ENCODE measurements around the gene THUMPD3. TPM values are rescaled to one million over a fixed set of nuclear protein-coding genes. Genes with fewer than 3 reads are reported as not detected.
A peak's percentile ranks its signal among the peaks of the same experiment; 100 is the strongest.

Gene THUMPD3
- total and polyA plus RNA-seq, 4 donors, result 20.1 to 24.5 (median 21.6) TPM

DNA sequence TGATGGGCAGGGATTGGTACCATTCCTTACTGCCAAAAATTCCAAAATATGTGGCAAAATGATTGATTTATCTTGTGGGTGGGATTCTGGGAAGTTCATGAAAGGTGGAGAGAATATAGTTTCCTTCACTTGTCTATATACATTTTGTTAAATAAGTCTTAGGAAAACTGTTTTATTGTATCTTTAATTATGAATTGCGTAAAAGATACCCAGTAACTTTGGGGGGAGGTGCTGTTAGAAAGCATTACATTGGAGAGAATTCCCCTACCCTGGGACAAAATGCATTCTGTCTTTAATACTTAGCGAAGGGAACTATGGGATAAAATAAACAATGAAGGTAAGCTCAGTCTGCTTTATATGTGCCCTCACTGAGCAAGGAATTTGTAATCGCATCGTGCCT is 39.1 kb downstream of the THUMPD3 start:
- no peak for DNase-seq (ENCODE audit: low spot score)
- H3K36me3 ChIP-seq (ENCODE audit: control insufficient read depth in 4 of 4, insufficient read depth in 3 of 4, low read depth in 1 of 4, low read length in 3 of 4), result no peaks in the 10 kb centered on the region
- peaks cover 9 to 65% (median 62%) of the 10 kb centered on the region in 4 donors for H3K4me1 ChIP-seq (ENCODE audit: control insufficient read depth in 4 of 4, insufficient read depth in 4 of 4, low read length in 3 of 4)
- H3K9me3 ChIP-seq (ENCODE audit: control insufficient read depth in 4 of 4, low read length in 3 of 4), result no peaks in the 10 kb centered on the region
- WGBS, result 35% methylated on average over 4 of the region's 4 CpGs
- H3K4me3 ChIP-seq (ENCODE audit: low read depth in 1 of 3, low read length in 3 of 3), result peak overlapping the region in 1 of 3 donors; percentile 20
- H3K27ac ChIP-seq (ENCODE audit: low read depth in 1 of 2, low read length in 2 of 2), result peak overlapping the region in 1 of 2 donors; percentile 14
- no peak overlapping the region for H3K9ac ChIP-seq (ENCODE audit: low read depth in 1 of 2, low read length in 2 of 2)
- no peaks in the 10 kb centered on the region for H3K27me3 ChIP-seq (ENCODE audit: control insufficient read depth in 4 of 4, insufficient read depth in 4 of 4, low read length in 3 of 4)
- TF ChIP-seq YY1 (IDR thresholded peaks at IDR 0.05) (no peak), HNF4A (conservative IDR thresholded peaks at IDR 0.05) (no peak), GABPA (IDR thresholded peaks at IDR 0.05 in 1 of 2, conservative IDR thresholded peaks at IDR 0.05 in 1 of 2) (no peak), EGR1 (IDR thresholded peaks at IDR 0.05; ENCODE audit: low read depth in 2 of 2) (no peak), RXRA (IDR thresholded peaks at IDR 0.05) (no peak), TAF1 (conservative IDR thresholded peaks at IDR 0.05) (no peak), SP1 (IDR thresholded peaks at IDR 0.05) (no peak), RAD21 (IDR thresholded peaks at IDR 0.05) (no peak), HNF4G (IDR thresholded peaks at IDR 0.05) (no peak), JUND (IDR thresholded peaks at IDR 0.05) (no peak)
- TF ChIP-seq, protein P1, sequence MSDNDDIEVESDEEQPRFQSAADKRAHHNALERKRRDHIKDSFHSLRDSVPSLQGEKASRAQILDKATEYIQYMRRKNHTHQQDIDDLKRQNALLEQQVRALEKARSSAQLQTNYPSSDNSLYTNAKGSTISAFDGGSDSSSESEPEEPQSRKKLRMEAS (IDR thresholded peaks at IDR 0.05), result no peak

DNA sequence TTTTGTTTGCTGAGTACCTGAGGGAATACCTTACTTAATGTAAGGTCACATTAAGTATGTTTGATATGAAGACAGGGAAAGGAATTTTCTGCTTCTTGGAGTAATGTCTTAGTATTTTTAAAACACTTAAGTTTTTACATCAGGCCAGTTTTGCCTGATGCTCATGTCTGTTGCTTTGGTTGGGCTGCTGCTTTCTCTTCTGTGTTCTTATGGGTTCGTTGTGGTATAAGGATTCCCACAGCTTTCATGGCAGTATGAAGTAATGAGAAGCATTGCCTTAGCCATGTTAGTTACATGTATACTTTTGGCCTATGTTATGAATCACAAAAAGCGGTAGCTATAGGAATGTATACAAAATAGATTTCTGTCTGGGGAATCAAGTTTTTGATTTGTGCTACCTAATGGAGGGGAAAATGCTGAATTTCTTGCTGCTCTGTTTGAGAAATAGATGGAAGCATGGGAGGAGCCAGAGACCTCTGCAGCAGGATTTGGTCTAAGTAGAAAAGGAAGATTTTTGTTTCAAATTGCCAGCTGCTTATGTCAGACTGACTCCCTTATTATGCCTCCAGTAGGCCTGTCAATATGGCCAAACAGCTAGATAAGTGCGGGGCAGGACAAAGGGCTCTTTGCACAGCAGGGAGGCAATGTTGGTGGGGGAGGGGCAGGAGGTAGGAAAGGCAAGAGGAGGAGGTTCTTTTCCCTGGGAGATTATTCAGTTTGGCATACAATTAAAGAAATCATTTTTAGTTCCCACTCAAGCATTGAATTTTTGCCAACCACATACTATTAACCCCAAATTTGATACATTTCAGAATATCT is 39.8 kb downstream of the THUMPD3 start:
- peak overlapping the region in 1 of 2 donors; percentile 34 for H3K9ac ChIP-seq (ENCODE audit: low read depth in 1 of 2, low read length in 2 of 2)

More for the DNA sequence above, 39.8 kb downstream of the THUMPD3 start:
- peak; percentile 50 for DNase-seq (ENCODE audit: low spot score)
- peaks cover 10 to 65% (median 62%) of the 10 kb centered on the region in 4 donors for H3K4me1 ChIP-seq (ENCODE audit: control insufficient read depth in 4 of 4, insufficient read depth in 4 of 4, low read length in 3 of 4)
- peak overlapping the region in 1 of 2 donors; percentile 14 for H3K27ac ChIP-seq (ENCODE audit: low read depth in 1 of 2, low read length in 2 of 2)
- H3K4me3 ChIP-seq (ENCODE audit: low read depth in 1 of 3, low read length in 3 of 3), result peak overlapping the region in 2 of 3 donors; percentile 19 to 20
- H3K27me3 ChIP-seq (ENCODE audit: control insufficient read depth in 4 of 4, insufficient read depth in 4 of 4, low read length in 3 of 4), result no peaks in the 10 kb centered on the region
- WGBS, result 21% methylated on average over 3 of the region's 3 CpGs
- no peaks in the 10 kb centered on the region for H3K9me3 ChIP-seq (ENCODE audit: control insufficient read depth in 4 of 4, low read length in 3 of 4)
- H3K36me3 ChIP-seq (ENCODE audit: control insufficient read depth in 4 of 4, insufficient read depth in 3 of 4, low read depth in 1 of 4, low read length in 3 of 4), result no peaks in the 10 kb centered on the region
- TF ChIP-seq FOXA2 (IDR thresholded peaks at IDR 0.05), result peak; percentile 69
- no peak for TF ChIP-seq ZBTB33 (IDR thresholded peaks at IDR 0.05)
- TF ChIP-seq YY1 (IDR thresholded peaks at IDR 0.05), result peak; percentile 72
- TF ChIP-seq JUND (IDR thresholded peaks at IDR 0.05), result no peak
- peak; percentile 64 to 71 for TF ChIP-seq HNF4A (conservative IDR thresholded peaks at IDR 0.05)
- TF ChIP-seq NR2F2 (IDR thresholded peaks at IDR 0.05), result no peak
- TF ChIP-seq, protein P1 (IDR thresholded peaks at IDR 0.05), result no peak
- TF ChIP-seq RAD21 (IDR thresholded peaks at IDR 0.05), result peak in 1 of 2 donors; percentile 54
- TF ChIP-seq FOXA1 (IDR thresholded peaks at IDR 0.05), result peak; percentile 50
- TF ChIP-seq SP1 (IDR thresholded peaks at IDR 0.05), result peak; percentile 42
- TF ChIP-seq GABPA (IDR thresholded peaks at IDR 0.05 in 1 of 2, conservative IDR thresholded peaks at IDR 0.05 in 1 of 2), result no peak
- peak; percentile 19 to 36 for TF ChIP-seq RXRA (IDR thresholded peaks at IDR 0.05)
